Measurements from ENCODE around the gene RALGAPA2.

- no peak for TF ChIP-seq CTCF (IDR thresholded peaks at IDR 0.05; ENCODE audit: extremely low read depth in 1 of 2, insufficient read depth in 1 of 2, low read depth in 1 of 2, low read length in 2 of 2)
- no peak for TF ChIP-seq EZH2 (IDR thresholded peaks at IDR 0.05; ENCODE audit: borderline replicate concordance, low read depth, low read length, severe bottlenecking)
- no peak for TF ChIP-seq POLR2A (IDR thresholded peaks at IDR 0.05; ENCODE audit: low read depth, low read length)
- no peak for TF ChIP-seq MYC (IDR thresholded peaks at IDR 0.05; ENCODE audit: low read depth, low read length)
- no peak for TF ChIP-seq JUN (IDR thresholded peaks at IDR 0.05; ENCODE audit: borderline replicate concordance, insufficient read depth, insufficient read length, low read depth)
- no peak for TF ChIP-seq POLR2AphosphoS5 (IDR thresholded peaks at IDR 0.05; ENCODE audit: insufficient read depth, low read depth, low read length)
- TF ChIP-seq FOS (IDR thresholded peaks at IDR 0.05; ENCODE audit: borderline replicate concordance, insufficient read depth, low read length): no peak
- no peak for TF ChIP-seq MAX (IDR thresholded peaks at IDR 0.05; ENCODE audit: insufficient read depth, insufficient read length)
- no peak for TF ChIP-seq GATA2 (IDR thresholded peaks at IDR 0.05; ENCODE audit: insufficient read depth, insufficient read length, low read depth, low read length)
Observed at GRCh38 chr20:20461551-20461950, 250.9 kb downstream of the RALGAPA2 start.

Measured in endothelial cell of umbilical vein (primary cell).